ENCODE results near the gene LUZP4.

DNA sequence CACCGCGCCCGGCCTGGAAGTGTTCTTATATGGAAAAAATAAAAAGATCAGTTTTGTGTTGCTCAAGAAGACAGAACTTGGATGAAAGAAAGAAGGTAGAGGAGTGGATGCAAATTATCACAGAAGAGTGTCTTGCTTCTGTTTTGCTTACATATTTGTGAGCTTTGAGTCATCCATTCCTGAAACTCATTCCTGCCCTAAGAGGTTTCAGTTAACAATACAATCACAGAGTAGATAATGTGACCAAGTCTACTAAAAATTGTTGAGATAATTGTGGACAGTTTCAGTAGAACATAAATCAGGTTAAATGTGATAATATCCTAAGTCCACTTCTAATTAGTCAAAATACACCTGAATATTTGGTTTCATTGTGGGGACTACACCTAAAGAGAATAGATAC lies 29.2 kb upstream of the LUZP4 start:
- TF ChIP-seq, protein P1, sequence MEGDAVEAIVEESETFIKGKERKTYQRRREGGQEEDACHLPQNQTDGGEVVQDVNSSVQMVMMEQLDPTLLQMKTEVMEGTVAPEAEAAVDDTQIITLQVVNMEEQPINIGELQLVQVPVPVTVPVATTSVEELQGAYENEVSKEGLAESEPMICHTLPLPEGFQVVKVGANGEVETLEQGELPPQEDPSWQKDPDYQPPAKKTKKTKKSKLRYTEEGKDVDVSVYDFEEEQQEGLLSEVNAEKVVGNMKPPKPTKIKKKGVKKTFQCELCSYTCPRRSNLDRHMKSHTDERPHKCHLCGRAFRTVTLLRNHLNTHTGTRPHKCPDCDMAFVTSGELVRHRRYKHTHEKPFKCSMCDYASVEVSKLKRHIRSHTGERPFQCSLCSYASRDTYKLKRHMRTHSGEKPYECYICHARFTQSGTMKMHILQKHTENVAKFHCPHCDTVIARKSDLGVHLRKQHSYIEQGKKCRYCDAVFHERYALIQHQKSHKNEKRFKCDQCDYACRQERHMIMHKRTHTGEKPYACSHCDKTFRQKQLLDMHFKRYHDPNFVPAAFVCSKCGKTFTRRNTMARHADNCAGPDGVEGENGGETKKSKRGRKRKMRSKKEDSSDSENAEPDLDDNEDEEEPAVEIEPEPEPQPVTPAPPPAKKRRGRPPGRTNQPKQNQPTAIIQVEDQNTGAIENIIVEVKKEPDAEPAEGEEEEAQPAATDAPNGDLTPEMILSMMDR (IDR thresholded peaks at IDR 0.05) = no peak
- no peak for TF ChIP-seq POLR2A (IDR thresholded peaks at IDR 0.05)

Data from tibial nerve (tissue), 3 donors.